SK-N-MC (cell line): ENCODE data around the gene PREX1.

Experiments
- DNase-seq: peaks from one replicate; pipeline ENCODE4 v3.0.0-alpha.2; 2011; ENCODE audit warnings: low read depth, low spot score
- H3K27ac ChIP-seq: fragments of 200-600 bp; sonication (generic); 2 replicates; pipeline ENCODE4 v1.5.1; 2016; ENCODE audit warnings: mixed run types
- H3K36me3 ChIP-seq: fragments of 200-600 bp; sonication (generic); 2 replicates; pipeline ENCODE4 v1.6.1; 2017; ENCODE audit warnings: antibody characterized with exemption, low read length, mixed read lengths; ENCODE audit not compliant: insufficient read depth
- H3K4me3 ChIP-seq: fragments of 200-600 bp; sonication (generic); 2 replicates; pipeline ENCODE4 v1.5.1; 2016
- H3K9ac ChIP-seq: fragments of 200-600 bp; sonication (generic); 2 replicates; pipeline ENCODE4 v1.8.0; 2017; ENCODE audit warnings: mixed run types, mixed read lengths; ENCODE audit not compliant: insufficient read length
- H3K9me3 ChIP-seq: fragments of 200-600 bp; sonication (generic); 2 replicates; pipeline ENCODE4 v1.6.1; 2017; ENCODE audit warnings: low read depth, mild to moderate bottlenecking, antibody characterized with exemption, low read length, moderate library complexity, mixed read lengths
- EZH2 ChIP-seq: fragments of 200-600 bp; sonication (generic); IDR thresholded peaks from one replicate; pipeline ENCODE4 v1.6.1; 2017; ENCODE audit warnings: antibody characterized with exemption
- FOXP2 ChIP-seq: optimal IDR thresholded peaks from 2 replicates; pipeline ENCODE3; 2011; ENCODE audit warnings: mild to moderate bottlenecking, moderate library complexity; ENCODE audit not compliant: insufficient read depth; ENCODE audit errors: extremely low read length, control extremely low read depth
- POLR2AphosphoS5 ChIP-seq: IDR thresholded peaks from 2 replicates; pipeline ENCODE4 v1.6.1; 2012; ENCODE audit warnings: mild to moderate bottlenecking, low read depth, low read length, borderline replicate concordance

PREX1 gene

DNA sequence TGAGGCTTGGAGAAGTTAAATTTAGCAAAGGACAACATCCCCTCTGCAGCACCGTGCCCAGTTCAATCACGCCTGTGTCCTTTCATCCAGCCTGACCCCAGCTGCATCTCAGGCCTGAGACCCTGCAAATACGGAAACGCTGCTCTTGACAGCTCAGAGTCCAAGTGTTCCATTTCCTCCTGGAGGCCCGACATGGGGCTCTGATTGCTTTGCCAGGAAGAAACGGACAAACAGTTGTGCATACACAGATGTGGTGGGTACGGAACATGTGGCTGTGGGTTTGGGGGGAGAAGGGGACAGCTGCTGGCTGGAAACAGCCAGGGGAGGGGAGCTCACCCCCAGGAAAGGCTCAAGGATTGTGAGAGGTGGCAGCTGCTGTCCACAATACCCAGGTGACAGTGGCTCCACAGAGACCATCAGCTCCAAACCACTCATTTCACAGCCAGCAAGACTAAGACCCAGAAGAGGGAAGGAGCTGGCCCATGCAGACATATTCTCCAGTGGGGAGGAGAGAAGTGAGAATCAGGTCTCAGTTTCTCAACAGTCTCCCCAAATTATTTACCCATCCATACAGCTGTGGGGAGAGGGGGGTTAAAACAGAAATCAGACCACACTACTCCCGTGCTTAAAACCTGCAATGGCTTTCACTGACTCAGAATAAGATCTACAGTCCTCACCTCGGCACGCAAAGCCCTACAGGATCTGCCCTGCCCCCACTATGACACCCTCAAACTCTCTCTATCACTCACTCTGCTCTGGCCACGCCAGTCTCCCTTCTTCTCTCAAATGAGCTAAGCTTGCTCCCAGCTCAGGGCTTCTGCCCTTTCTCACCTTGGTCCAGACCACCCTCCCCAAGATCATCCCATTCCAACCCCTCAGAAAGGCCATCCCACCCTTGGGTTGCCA, 89.1 kb downstream of the PREX1 start:
- Histone ChIP-seq H3K9ac (no peak overlapping the region), H3K4me3 (no peak overlapping the region)

DNA sequence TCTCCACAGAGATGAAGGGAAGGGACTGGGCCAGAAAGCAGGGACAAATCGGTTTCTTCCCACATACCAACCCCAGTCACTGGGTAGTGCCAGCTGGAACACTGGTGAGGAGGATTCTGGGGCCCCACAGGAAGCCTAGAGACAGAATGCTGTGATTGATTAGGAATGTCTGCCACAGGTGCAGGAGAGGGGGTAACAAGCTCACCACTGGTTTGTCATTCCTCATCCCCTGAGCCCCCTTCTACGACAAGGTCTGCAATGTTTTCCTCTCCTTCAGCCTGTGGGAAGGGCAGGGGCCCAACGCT, 89.8 kb downstream of the PREX1 start:
- peaks cover 77% of the 10 kb centered on the region; the same call in 1 of the 2 replicates for H3K36me3 ChIP-seq
- H3K4me3 ChIP-seq: no peak overlapping the region
- TF ChIP-seq EZH2: no peak
- no peak for TF ChIP-seq FOXP2
- TF ChIP-seq POLR2AphosphoS5: no peak
- no peak for DNase-seq
- H3K9me3 ChIP-seq: no peaks in the 10 kb centered on the region
- H3K27ac ChIP-seq: no peak overlapping the region
- no peak overlapping the region for H3K9ac ChIP-seq

More for the DNA sequence above, 89.1 kb downstream of the PREX1 start:
- Histone ChIP-seq H3K9me3 (no peaks in the 10 kb centered on the region), H3K27ac (no peak overlapping the region), H3K36me3 (peaks cover 77% of the 10 kb centered on the region; the same call in 1 of the 2 replicates)
- TF ChIP-seq EZH2 (no peak), FOXP2 (no peak), POLR2AphosphoS5 (peak; percentile 14; the same call in 1 of the 2 replicates)
- no peak for DNase-seq

DNA sequence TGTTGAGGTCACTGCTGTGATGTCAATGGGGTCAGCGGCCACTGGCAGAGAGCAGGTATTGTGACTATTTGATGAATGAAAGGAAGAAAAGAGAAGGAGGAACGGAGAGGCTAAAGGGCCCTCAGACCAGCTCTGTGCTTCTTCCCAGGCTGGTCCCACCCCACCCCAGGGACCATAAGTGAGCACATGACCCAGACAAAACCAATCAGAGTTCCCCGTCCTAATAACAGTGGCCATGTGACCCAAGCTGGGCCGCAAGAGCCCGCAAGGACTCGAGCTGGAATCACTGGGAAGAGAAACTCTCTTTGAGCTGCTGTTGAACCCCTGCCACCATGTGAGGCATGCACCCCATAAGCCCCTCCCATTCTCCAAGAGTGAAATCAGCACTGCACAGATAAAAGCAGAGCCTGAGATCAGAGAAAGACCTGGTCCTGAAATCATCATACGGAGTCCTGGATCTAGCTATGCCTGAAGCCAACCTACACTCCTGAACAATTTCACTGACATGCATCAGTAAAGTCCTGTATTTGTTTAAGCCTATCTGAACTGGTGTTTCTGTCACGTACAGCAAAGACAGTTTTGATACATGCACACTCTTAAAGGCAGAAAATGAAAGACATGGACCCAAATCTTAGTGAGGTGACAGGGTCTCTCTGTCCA, 90.2 kb downstream of the PREX1 start:
- Histone ChIP-seq H3K36me3 (peaks cover 77% of the 10 kb centered on the region; the same call in 1 of the 2 replicates), H3K4me3 (no peak overlapping the region), H3K9me3 (no peaks in the 10 kb centered on the region), H3K9ac (no peak overlapping the region), H3K27ac (no peak overlapping the region)
- TF ChIP-seq EZH2 (no peak), POLR2AphosphoS5 (no peak), FOXP2 (no peak)
- no peak for DNase-seq

DNA sequence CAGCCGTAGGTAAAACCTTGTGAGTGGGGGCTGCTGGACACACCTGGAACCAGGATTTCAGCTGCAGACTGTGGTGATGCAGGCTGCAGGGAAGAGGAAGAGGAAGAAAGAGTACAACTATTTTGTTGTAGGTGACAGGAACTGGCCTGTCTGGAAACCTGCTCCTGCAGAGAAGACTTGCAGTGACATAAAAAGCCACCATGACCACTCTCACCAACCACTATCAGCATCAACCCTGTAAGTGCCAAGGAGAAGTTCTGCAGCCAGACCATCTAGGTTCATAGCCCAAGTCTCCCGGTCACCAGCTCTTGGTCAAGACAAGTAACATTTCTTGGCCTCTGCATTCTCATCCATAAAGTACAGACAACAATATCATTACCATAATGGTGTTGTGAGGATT, 91.2 kb downstream of the PREX1 start:
- Histone ChIP-seq H3K4me3 (no peak overlapping the region), H3K9ac (no peak overlapping the region), H3K9me3 (no peaks in the 10 kb centered on the region), H3K27ac (no peak overlapping the region), H3K36me3 (peaks cover 77% of the 10 kb centered on the region)
- no peak for DNase-seq
- TF ChIP-seq FOXP2: no peak
- no peak for TF ChIP-seq POLR2AphosphoS5
- TF ChIP-seq EZH2: no peak

DNA sequence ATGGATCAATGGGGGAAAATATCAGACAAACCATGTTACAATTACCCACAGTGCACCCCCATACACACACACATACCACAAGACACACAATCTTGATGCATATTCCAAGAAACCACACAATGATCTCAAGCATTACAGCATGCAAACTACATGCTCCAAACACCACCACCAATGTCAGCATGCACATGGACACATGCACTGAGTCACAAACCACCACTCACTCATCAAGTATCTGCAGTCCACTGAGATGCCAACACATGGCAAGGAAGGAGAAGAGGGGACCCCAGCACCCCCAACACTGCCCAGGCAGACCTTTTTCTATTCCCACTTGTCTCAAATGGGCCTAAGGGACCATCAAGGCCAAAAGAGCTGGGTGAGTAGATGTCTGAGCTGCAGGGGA, 91.6 kb downstream of the PREX1 start:
- Histone ChIP-seq H3K9me3 (no peaks in the 10 kb centered on the region), H3K36me3 (peaks cover 77% of the 10 kb centered on the region), H3K27ac (no peak overlapping the region), H3K9ac (no peak overlapping the region), H3K4me3 (no peak overlapping the region)
- TF ChIP-seq FOXP2 (no peak), EZH2 (no peak), POLR2AphosphoS5 (no peak)
- no peak for DNase-seq

DNA sequence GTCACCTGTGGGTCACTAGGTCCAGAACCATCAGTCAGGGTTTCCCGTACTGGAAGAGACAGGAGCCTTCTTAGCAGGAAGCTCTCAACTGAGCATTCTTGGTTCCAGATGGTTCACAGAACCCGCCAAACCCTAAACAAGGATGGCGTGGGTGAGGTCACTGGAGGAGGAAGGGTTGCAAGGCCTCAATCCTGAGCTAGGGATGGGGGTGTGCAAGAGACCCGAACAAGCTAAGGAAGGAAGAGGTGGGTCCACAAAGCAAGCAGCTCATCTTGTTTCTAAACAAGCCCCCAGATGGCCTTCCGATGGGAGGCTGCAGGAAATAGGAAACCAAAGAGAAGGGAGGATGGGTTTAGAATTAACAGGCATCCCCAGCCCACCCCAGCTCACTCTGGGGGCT, 92.7 kb downstream of the PREX1 start:
- Histone ChIP-seq H3K9me3 (no peaks in the 10 kb centered on the region), H3K4me3 (no peak overlapping the region), H3K36me3 (peaks cover 83% of the 10 kb centered on the region), H3K9ac (no peak overlapping the region), H3K27ac (no peak overlapping the region)
- no peak for DNase-seq
- TF ChIP-seq EZH2 (no peak), FOXP2 (no peak), POLR2AphosphoS5 (no peak)

DNA sequence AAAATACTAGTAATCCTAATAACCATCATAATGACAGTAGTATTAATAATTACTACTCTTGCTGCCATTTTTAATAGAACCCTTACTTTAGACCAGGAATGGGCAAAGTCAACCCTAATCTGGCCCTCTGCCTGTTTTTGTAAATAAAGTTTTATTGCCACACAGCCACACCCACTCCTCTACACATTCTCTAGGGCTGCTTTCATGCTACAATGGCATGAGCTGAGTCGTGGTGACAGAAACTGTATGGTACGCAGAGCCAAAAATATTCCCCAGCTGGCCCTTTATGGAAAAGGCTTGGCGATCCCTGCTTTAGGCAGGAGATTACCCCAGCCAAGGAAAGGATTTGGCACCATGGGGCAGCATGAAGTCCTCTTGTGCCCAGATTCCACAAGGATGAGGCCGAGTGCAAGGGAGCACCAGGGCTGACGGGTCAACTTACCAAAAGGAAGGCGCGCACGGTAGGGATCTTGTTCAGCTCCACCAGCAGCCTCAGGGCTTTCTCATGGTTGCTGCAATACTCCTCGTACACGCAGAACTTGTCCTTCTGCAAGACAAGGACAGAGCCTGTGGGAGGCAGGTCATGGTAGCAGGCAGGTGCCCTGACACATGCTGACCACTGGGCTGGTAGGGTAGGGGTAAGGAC, 93.6 kb downstream of the PREX1 start:
- no peak overlapping the region for H3K4me3 ChIP-seq
- no peak for DNase-seq
- H3K9me3 ChIP-seq: no peaks in the 10 kb centered on the region
- TF ChIP-seq EZH2: no peak
- TF ChIP-seq FOXP2: no peak
- TF ChIP-seq POLR2AphosphoS5: no peak
- H3K9ac ChIP-seq: no peak overlapping the region
- H3K36me3 ChIP-seq: peaks cover 83% of the 10 kb centered on the region
- no peak overlapping the region for H3K27ac ChIP-seq

DNA sequence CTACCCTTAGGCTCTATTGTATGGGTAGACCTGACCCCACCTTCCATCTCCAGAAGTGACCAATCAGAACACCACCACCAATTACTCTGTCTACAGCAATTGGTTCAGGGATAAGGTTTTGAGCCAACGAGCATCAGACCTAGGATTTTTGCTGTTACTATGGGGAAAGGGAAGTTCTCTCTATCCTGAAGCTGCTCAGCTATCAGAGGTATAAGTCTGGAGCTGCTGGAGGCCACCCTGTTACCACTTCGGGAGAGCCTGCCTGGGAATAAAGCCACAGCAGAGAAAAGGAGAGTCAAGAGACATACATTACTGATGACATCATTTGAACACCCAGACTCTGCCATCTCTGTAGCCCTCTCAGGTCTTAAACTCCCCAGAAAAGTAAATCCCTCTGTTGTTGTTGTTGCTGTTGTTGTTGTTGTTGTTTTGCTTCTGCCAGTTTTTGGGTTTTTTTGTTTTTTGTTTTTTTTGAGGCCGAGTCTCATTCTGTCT, 94.5 kb downstream of the PREX1 start:
- H3K4me3 ChIP-seq: no peak overlapping the region
- H3K27ac ChIP-seq: no peak overlapping the region
- TF ChIP-seq EZH2 (no peak), POLR2AphosphoS5 (no peak), FOXP2 (no peak)
- no peaks in the 10 kb centered on the region for H3K9me3 ChIP-seq
- DNase-seq: peak; percentile 10
- H3K36me3 ChIP-seq: peaks cover 87% of the 10 kb centered on the region
- H3K9ac ChIP-seq: no peak overlapping the region
